Measurements from ENCODE around the gene TAPT1.
A peak's percentile ranks its signal among the peaks of the same experiment; 100 is the strongest.

TAPT1 gene

GRCh38 chr4:16176621-16177020, 49.6 kb downstream of the TAPT1 start:
- no peak for DNase-seq

DNA sequence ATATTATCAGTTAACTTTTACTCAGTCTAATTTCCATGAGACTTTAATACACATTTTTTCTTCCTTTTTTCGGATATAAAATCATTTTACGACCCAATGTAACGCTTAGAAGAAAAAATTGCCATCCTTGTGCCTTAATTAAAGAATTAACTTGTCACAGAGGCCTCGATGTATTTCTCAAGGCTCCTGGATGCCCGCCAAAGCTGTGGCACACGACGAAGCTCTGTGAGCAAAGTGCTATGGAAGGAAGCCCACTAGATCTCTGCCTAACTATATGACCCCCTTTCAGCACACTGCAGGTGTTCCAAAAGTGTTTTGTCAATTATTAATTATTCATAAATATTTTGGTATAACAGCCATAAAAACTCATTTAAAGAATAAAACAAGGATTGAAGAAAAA, 54.4 kb downstream of the TAPT1 start:
- peak in 1 of 58 donors; percentile 7 for DNase-seq

- DNase-seq, result no peak
These were observed 56.8 kb downstream of the TAPT1 start for GRCh38 chr4:16169490-16169889.

- no peak for DNase-seq
These were observed 57.4 kb downstream of the TAPT1 start for GRCh38 chr4:16168710-16169388.

GRCh38 chr4:16168144-16168543, 58.1 kb downstream of the TAPT1 start:
- DNase-seq, result no peak

- DNase-seq, result no peak
These were observed 60.3 kb downstream of the TAPT1 start for GRCh38 chr4:16165931-16166330.

GRCh38 chr4:16162891-16163290, 63.4 kb downstream of the TAPT1 start:
- no peak for DNase-seq

DNA sequence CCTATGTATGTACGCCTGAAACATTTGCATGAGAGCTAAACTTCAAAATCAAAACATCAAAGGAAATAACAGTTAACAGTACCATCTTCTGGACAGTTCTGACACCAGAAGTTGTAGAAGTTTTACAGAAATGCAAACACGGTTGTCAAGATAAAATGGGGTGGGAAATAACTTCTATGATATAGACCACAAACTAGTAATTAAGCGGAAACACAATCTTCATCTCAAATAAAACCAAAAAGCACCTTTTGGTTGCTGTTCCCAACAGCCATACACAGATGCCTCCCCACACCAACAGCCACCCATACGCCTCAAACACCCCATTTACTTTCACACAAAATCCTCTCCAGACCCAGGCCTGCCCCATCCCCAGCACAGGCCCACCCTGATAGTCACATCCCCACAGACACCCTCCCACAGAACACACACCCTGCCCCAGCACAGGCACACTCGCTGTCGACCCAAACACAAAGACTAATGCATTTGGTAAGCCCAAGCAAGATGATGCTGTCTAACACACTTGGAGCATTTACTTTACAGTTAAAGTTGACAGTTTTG, 64.3 kb downstream of the TAPT1 start:
- no peak for DNase-seq

DNA sequence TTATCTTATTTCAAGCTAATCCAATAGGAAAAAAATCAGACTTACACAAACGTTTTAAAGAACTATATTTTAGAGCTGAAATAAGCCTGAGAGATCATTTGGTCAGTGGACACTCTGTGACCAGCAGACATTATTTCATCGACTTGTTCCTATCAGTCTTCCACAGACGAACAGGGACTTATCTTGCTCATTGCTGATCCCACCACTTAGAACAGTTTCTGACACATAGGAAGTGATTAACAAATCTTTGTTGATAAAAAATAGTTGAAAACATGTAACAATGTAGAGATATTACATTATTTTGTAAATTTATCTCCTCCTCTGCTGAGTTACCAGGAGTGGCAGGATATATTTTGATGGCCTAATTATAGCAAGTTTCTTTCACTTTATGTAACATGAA, 65.8 kb downstream of the TAPT1 start:
- no peak for DNase-seq

GRCh38 chr4:16159286-16159685, 67.0 kb downstream of the TAPT1 start:
- DNase-seq, result no peak

GRCh38 chr4:16158504-16158852, 67.8 kb downstream of the TAPT1 start:
- no peak for DNase-seq

- no peak for DNase-seq
These were observed 68.4 kb downstream of the TAPT1 start for GRCh38 chr4:16157609-16158503.

GRCh38 chr4:16155528-16156169, 70.6 kb downstream of the TAPT1 start:
- DNase-seq, result peak in 1 of 58 donors; percentile 1

DNA sequence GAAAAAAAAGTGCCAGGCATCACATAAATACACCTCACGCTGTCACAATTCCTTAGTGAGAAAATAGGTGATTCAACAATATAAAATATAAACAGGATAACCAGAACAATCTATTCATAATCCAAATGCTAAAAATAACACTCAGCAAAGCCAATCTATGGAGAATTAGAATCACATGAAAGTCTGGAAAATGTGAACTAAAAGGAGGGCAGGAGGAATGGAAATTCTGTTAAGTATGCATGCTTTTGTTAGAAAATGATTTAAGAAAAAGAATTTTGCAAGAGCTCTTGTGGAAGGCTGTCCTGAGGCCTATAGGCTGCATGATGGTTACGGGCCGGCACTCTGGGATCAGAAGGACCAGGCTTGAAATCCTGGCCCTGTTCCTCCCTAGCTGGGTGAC, 71.8 kb downstream of the TAPT1 start:
- no peak for DNase-seq

GRCh38 chr4:16150716-16151115, 75.6 kb downstream of the TAPT1 start:
- DNase-seq, result no peak

- peak in 1 of 58 donors; percentile 3 for DNase-seq
These were observed 81.4 kb downstream of the TAPT1 start for GRCh38 chr4:16144913-16145312.

DNA sequence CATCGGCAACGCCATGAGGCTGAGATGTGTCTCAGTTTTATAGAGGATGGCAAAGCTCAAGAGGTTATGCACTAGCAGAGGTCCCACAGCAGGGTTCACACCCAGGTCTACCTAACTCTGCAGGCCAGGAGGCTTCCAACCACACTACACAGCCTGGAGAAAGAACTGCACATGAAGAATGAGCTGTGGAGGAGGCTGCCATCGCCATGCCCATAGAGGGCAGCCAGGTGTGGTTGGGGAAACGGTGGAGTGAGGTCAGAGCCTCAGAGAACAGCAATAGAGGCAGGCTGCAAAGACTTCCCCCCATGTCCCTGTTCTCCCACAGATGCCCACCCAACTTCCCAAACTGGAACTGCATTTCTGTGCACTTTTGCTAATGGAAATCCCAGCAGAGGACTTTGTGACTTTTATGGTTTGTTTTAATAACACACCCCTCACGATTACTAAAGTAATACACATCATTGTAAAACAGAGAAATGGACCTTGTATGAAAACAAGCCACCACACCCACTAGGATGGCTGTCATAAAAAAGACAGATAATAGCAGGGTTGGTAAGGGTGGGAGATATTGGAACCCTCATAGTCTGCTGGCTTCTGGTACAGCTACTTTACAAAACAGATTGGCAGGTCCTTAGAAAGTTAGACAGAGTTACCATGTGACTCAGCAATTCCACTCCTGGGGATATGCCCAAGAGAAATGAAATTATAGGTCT, 83.5 kb downstream of the TAPT1 start:
- no peak for DNase-seq

DNA sequence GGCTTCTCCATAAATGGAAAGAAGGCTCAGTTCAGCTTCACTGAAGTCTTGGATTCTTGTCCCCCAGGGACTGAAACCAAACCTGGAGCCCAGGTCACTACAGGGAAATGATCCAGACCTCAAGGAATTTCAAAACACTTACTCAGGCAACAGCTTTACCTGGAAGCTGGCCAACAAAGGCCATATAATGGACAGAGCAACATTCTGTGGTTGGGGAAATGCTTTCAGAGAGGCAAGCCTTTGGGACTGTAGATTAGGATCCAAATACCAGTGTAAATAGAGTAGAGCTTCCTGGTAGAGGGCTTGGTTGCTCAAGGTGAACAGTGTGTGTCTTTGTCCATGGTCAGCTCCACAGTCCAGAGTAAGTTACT, 85.4 kb downstream of the TAPT1 start:
- no peak for DNase-seq

DNA sequence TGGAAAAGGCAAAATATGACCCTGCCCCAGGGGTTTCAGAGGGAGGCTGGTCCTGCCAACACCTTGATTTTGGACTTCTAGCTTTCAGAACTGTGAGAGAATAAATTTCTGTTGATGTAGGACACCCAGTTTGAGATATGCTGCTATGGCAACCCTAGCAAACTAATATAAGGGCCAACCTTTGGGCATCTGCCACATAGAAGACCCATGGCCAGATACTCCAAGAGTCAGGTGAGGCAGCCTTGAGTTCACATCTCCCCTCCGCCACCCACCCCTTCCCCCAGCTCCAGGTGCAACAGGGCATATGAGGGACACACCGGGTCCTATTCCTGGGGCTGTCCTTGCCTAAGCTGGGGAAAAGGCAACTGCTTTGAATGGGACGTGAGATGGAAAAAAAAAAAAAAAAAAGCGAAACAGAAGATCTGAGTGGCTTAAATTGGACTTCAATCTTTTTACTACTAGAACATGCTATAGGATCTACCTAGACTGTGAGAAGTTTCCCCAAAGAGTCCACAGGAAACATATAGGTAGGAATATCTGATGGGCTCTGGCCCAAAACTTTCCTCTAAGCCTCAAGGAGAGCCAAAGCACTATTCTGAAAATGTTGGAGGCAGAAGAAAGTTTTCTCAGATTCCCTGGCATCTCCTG, 85.9 kb downstream of the TAPT1 start:
- no peak for DNase-seq

GRCh38 chr4:16139066-16139945, 87.0 kb downstream of the TAPT1 start:
- no peak for DNase-seq

Measured in anterior cingulate cortex (tissue), 58 donors.